Uterus (tissue), 2 donors: ENCODE results near the gene BET1L.
"Not testable (repeated sequence)": the region's sequence is repeated elsewhere in the genome, so short reads cannot be mapped to it uniquely, and the experiment has no call there.

Experiments
- POLR2A ChIP-seq, 2 donors: fragments of 450-650 bp; IDR thresholded peaks; one replicate each; pipeline ENCODE4 v1.6.1; 2016; ENCODE audit warnings: antibody characterized with exemption in 2 of 2, mild to moderate bottlenecking in 1 of 2, moderate library complexity in 1 of 2
- TF ChIP-seq, protein P1 (sequence below), 4 experiments: fragments of 200-600 bp in 2 of 4; fragments of 450-650 bp in 2 of 4; sonication (generic) in 2 of 4; IDR thresholded peaks; one replicate each; pipeline ENCODE4 v1.5.1; 2016 to 2019; ENCODE audit warnings: antibody characterized with exemption in 4 of 4, mild to moderate bottlenecking in 2 of 4, moderate library complexity in 1 of 4

DNA sequence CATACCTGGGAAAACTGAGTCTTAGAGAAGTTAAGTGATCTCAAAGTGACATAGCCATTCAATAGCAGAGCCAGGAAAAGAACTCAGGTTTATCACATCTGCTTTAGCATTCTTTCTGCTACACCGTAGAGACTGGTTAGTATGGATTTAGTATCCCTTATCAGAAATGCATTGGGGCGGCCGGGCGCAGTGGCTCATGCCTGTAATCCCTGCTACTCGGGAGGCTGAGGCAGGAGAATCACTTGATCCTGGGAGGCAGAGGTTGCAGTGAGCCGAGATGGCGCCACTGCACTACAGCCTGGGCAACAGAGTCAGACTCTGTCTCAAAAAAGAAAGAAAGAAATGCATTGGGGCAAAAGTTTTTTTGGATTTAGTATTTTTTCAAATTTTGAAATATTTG, 31.1 kb upstream of the BET1L start:
- TF ChIP-seq, protein P1, sequence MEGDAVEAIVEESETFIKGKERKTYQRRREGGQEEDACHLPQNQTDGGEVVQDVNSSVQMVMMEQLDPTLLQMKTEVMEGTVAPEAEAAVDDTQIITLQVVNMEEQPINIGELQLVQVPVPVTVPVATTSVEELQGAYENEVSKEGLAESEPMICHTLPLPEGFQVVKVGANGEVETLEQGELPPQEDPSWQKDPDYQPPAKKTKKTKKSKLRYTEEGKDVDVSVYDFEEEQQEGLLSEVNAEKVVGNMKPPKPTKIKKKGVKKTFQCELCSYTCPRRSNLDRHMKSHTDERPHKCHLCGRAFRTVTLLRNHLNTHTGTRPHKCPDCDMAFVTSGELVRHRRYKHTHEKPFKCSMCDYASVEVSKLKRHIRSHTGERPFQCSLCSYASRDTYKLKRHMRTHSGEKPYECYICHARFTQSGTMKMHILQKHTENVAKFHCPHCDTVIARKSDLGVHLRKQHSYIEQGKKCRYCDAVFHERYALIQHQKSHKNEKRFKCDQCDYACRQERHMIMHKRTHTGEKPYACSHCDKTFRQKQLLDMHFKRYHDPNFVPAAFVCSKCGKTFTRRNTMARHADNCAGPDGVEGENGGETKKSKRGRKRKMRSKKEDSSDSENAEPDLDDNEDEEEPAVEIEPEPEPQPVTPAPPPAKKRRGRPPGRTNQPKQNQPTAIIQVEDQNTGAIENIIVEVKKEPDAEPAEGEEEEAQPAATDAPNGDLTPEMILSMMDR (IDR thresholded peaks at IDR 0.05): not testable (repeated sequence)
- not testable (repeated sequence) for TF ChIP-seq POLR2A (IDR thresholded peaks at IDR 0.05)
